Measurements from ENCODE around the gene FLT3. TPM values are rescaled to one million over a fixed set of nuclear protein-coding genes. Genes with fewer than 3 reads are reported as not detected.

Gene FLT3
- total and polyA plus RNA-seq, 2 of the 13 experiments (the other 11 are each of a cell fraction or from before 2014, with no cell fraction given), result not detected

DNA sequence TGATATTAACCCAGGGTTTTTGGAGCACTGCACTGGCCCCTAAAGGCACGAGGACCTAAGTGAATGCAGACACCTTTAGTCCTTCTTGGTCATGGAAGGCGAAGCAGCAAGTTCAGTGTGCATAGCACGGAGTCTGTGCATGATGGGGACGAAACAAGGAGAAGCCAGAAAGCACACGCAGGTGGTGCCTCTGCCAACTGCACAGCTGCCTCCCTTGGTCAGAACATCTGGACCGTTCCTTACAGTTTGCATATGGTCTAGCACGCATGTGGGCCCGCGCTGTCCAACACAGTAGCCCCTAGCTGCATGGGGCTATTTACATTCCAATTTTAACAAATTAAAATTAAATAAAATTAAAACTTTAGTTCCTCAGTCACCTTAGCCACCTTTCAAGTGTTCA lies 44.0 kb downstream of the FLT3 start:
- intact Hi-C loops (cut with micrococcal nuclease; ENCODE audit: unreplicated experiment), result no loop called here
- Histone ChIP-seq H3K27ac (ENCODE audit: extremely low read length, insufficient read depth, low read length) (no peak overlapping the region), H3K36me3 (replicated peaks in 1 of 2; ENCODE audit: control insufficient read depth in 1 of 2, insufficient read depth in 2 of 2, low read length in 2 of 2) (no peaks in the 10 kb centered on the region), H3K9me3 (ENCODE audit: low read length) (no peaks in the 10 kb centered on the region), H2AFZ (ENCODE audit: low read length) (no peak overlapping the region), H3K4me1 (ENCODE audit: insufficient read depth, low read length) (no peaks in the 10 kb centered on the region), H3K27me3 (ENCODE audit: control insufficient read depth in 1 of 2, insufficient read depth in 2 of 2, low read length in 2 of 2) (peaks cover 1 to 12% of the 10 kb centered on the region in 2 experiments; a peak in 4 of 5 replicates), H3K9ac (ENCODE audit: insufficient read depth, low read depth, low read length) (no peak overlapping the region), H3K4me2 (ENCODE audit: low read depth, low read length) (no peak overlapping the region), H3K79me2 (ENCODE audit: insufficient read depth, low read length) (no peaks in the 10 kb centered on the region), H3K4me3 (replicated peaks in 1 of 3; ENCODE audit: insufficient read depth in 1 of 3, low read depth in 2 of 3, low read length in 3 of 3) (no peak overlapping the region), H4K20me1 (ENCODE audit: insufficient read depth, low read length) (no peaks in the 10 kb centered on the region)
- CTCF ChIA-PET (ENCODE audit: low intra/inter-chr PET ratio, low total read pairs), result no interaction called here
- no TSS peak for BruUV-seq (replicated peaks)
- POLR2A ChIA-PET, result no interaction called here
- no peak for FAIRE-seq
- 36% methylated on average over 9 of the region's 9 CpGs for WGBS (ENCODE audit: low lambda C conversion rate)
- TF ChIP-seq ZNF484 (CRISPR knock-in tag; IDR thresholded peaks at IDR 0.05; ENCODE audit: borderline replicate concordance, low read depth) (no peak), HNRNPLL (IDR thresholded peaks at IDR 0.05; ENCODE audit: low read depth, low read length, poor library complexity, severe bottlenecking) (no peak), MIER3 (CRISPR knock-in tag; IDR thresholded peaks at IDR 0.05; ENCODE audit: borderline replicate concordance) (no peak), RAD51 (IDR thresholded peaks at IDR 0.05; ENCODE audit: borderline replicate concordance) (no peak)
- TF ChIP-seq, protein P1, sequence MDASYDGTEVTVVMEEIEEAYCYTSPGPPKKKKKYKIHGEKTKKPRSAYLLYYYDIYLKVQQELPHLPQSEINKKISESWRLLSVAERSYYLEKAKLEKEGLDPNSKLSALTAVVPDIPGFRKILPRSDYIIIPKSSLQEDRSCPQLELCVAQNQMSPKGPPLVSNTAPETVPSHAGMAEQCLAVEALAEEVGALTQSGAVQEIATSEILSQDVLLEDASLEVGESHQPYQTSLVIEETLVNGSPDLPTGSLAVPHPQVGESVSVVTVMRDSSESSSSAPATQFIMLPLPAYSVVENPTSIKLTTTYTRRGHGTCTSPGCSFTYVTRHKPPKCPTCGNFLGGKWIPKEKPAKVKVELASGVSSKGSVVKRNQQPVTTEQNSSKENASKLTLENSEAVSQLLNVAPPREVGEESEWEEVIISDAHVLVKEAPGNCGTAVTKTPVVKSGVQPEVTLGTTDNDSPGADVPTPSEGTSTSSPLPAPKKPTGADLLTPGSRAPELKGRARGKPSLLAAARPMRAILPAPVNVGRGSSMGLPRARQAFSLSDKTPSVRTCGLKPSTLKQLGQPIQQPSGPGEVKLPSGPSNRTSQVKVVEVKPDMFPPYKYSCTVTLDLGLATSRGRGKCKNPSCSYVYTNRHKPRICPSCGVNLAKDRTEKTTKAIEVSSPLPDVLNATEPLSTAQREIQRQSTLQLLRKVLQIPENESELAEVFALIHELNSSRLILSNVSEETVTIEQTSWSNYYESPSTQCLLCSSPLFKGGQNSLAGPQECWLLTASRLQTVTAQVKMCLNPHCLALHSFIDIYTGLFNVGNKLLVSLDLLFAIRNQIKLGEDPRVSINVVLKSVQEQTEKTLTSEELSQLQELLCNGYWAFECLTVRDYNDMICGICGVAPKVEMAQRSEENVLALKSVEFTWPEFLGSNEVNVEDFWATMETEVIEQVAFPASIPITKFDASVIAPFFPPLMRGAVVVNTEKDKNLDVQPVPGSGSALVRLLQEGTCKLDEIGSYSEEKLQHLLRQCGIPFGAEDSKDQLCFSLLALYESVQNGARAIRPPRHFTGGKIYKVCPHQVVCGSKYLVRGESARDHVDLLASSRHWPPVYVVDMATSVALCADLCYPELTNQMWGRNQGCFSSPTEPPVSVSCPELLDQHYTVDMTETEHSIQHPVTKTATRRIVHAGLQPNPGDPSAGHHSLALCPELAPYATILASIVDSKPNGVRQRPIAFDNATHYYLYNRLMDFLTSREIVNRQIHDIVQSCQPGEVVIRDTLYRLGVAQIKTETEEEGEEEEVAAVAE (CRISPR knock-in tag; IDR thresholded peaks at IDR 0.05; ENCODE audit: borderline replicate concordance), result no peak
- TF ChIP-seq, protein P2, sequence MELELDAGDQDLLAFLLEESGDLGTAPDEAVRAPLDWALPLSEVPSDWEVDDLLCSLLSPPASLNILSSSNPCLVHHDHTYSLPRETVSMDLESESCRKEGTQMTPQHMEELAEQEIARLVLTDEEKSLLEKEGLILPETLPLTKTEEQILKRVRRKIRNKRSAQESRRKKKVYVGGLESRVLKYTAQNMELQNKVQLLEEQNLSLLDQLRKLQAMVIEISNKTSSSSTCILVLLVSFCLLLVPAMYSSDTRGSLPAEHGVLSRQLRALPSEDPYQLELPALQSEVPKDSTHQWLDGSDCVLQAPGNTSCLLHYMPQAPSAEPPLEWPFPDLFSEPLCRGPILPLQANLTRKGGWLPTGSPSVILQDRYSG (CRISPR knock-in tag; IDR thresholded peaks at IDR 0.05), result no peak
- DNase-seq (ENCODE audit: low spot score), result no peak
- no peak for ATAC-seq
- in situ Hi-C loops (cut with HindIII; ENCODE audit: extremely low pct_ligation_motif_present, low pct_unique_long_range_greater_than_20kb), result loop anchor here (25.0 kb wide), 1 partner anchor 581 kb away; no protein-coding TSS in a partner anchor
